ENCODE results near the gene ARMC6.

- TF ChIP-seq CTCF (IDR thresholded peaks at IDR 0.05; ENCODE audit: poor library complexity, severe bottlenecking) (no peak), EZH2 (IDR thresholded peaks at IDR 0.05; ENCODE audit: borderline replicate concordance, insufficient read depth, low read length, poor library complexity, severe bottlenecking) (no peak), POLR2AphosphoS5 (IDR thresholded peaks at IDR 0.05) (no peak), MXI1 (conservative IDR thresholded peaks at IDR 0.05; ENCODE audit: poor library complexity, severe bottlenecking) (no peak), REST (IDR thresholded peaks at IDR 0.05; ENCODE audit: borderline replicate concordance) (no peak)
Measured at GRCh38 chr19:19033176-19033425, 302 bp upstream of the ARMC6 start.
